HEK293 (cell line): ENCODE data around the gene FZR1.

Experiments used
- CTCF ChIA-PET: fragments of 350-600 bp; formaldehyde crosslinking; extraction: SDS; loops from one replicate; lab custom pipeline; 2021; ENCODE audit warnings: antibody characterized with exemption; lab: Yijun Ruan, JAX
- POLR2A ChIA-PET: fragments of 300-600 bp; formaldehyde crosslinking; extraction: SDS; loops from one replicate; lab custom pipeline; 2020; ENCODE audit warnings: antibody characterized with exemption, inconsistent platforms; lab: Yijun Ruan, JAX
- H3K27ac ChIP-seq: fragments of 200-500 bp; sonication (Bioruptor generic); 2 replicates; pipeline ENCODE4 v1.5.1; 2014; ENCODE audit warnings: low read depth, low read length, control low read depth, inconsistent platforms; ENCODE audit errors: extremely low read depth
- H3K36me3 ChIP-seq, 2 experiments: fragments of 200-500 bp in 1 of 2; sonication (Bioruptor generic) in 1 of 2; 1 replicate in 1 of 2; 2 replicates in 1 of 2; pipeline ENCODE4 v1.5.1; 2014 to 2017; ENCODE audit warnings: inconsistent platforms in 2 of 2, low read length in 2 of 2; ENCODE audit not compliant: control insufficient read depth in 2 of 2, insufficient read depth in 1 of 2
- H3K4me1 ChIP-seq: fragments of 200-500 bp; sonication (Bioruptor generic); 2 replicates; pipeline ENCODE4 v1.5.1; 2014; ENCODE audit warnings: mild to moderate bottlenecking, low read length, inconsistent platforms; ENCODE audit not compliant: control insufficient read depth, insufficient read depth
- H3K4me3 ChIP-seq: 2 replicates; pipeline ENCODE4 v1.5.1; 2011; ENCODE audit warnings: low read depth, mild to moderate bottlenecking, control low read depth, low read length, moderate library complexity
- H3K9me3 ChIP-seq: fragments of 200-500 bp; sonication (Bioruptor generic); 2 replicates; pipeline ENCODE4 v1.5.1; 2014; ENCODE audit warnings: low read depth, low read length, inconsistent platforms; ENCODE audit not compliant: control insufficient read depth, insufficient read depth
- HOXA7 ChIP-seq: sonication (generic); formaldehyde crosslinking; IDR thresholded peaks from 2 replicates; pipeline ENCODE4 v1.8.1; 2022; ENCODE audit warnings: missing genetic modification reagents, borderline replicate concordance
- KLF17 ChIP-seq: fragments of 450-650 bp; formaldehyde crosslinking; IDR thresholded peaks from 2 replicates; pipeline ENCODE4 v1.5.1; 2016; ENCODE audit warnings: missing biosample characterization, missing genetic modification characterization
- KLF8 ChIP-seq: fragments of 450-650 bp; formaldehyde crosslinking; IDR thresholded peaks from 2 replicates; pipeline ENCODE4 v1.5.1; 2016; ENCODE audit warnings: missing biosample characterization, missing genetic modification characterization
- PATZ1 ChIP-seq: fragments of 450-650 bp; formaldehyde crosslinking; IDR thresholded peaks from 2 replicates; pipeline ENCODE4 v1.5.1; 2016; ENCODE audit warnings: missing biosample characterization, missing genetic modification characterization
- REST ChIP-seq: fragments of 450-650 bp; formaldehyde crosslinking; IDR thresholded peaks from 2 replicates; pipeline ENCODE4 v1.5.1; 2016; ENCODE audit warnings: missing biosample characterization, missing genetic modification characterization
- SCRT1 ChIP-seq: fragments of 450-650 bp; formaldehyde crosslinking; IDR thresholded peaks from 2 replicates; pipeline ENCODE4 v1.5.1; 2016; ENCODE audit warnings: missing biosample characterization, missing genetic modification characterization, borderline replicate concordance
- SCRT2 ChIP-seq: fragments of 450-650 bp; formaldehyde crosslinking; IDR thresholded peaks from 2 replicates; pipeline ENCODE4 v1.5.1; 2016; ENCODE audit warnings: missing biosample characterization, missing genetic modification characterization
- ZBTB10 ChIP-seq: fragments of 450-650 bp; formaldehyde crosslinking; IDR thresholded peaks from 2 replicates; pipeline ENCODE4 v1.5.1; 2016; ENCODE audit warnings: missing biosample characterization, missing genetic modification characterization
- ZBTB17 ChIP-seq: fragments of 450-650 bp; formaldehyde crosslinking; IDR thresholded peaks from 2 replicates; pipeline ENCODE4 v1.5.1; 2016; ENCODE audit warnings: missing biosample characterization, missing genetic modification characterization
- ZBTB48 ChIP-seq: fragments of 450-650 bp; formaldehyde crosslinking; IDR thresholded peaks from 2 replicates; pipeline ENCODE4 v1.5.1; 2016; ENCODE audit warnings: missing biosample characterization, missing genetic modification characterization
- ZNF2 ChIP-seq: fragments of 450-650 bp; formaldehyde crosslinking; IDR thresholded peaks from 2 replicates; pipeline ENCODE4 v1.5.1; 2016; ENCODE audit warnings: missing biosample characterization, missing genetic modification characterization
- ZNF341 ChIP-seq: fragments of 450-650 bp; formaldehyde crosslinking; IDR thresholded peaks from 2 replicates; pipeline ENCODE4; 2016; ENCODE audit warnings: low read depth, missing biosample characterization, missing genetic modification characterization
- ZNF366 ChIP-seq: fragments of 450-650 bp; formaldehyde crosslinking; conservative IDR thresholded peaks from 2 replicates; pipeline ENCODE4 v1.5.1; 2016; ENCODE audit warnings: missing biosample characterization, missing genetic modification characterization
- ZNF510 ChIP-seq: fragments of 450-650 bp; formaldehyde crosslinking; IDR thresholded peaks from 2 replicates; pipeline ENCODE4 v1.5.1; 2018; ENCODE audit warnings: mild to moderate bottlenecking, missing genetic modification characterization, missing biosample characterization; ENCODE audit not compliant: insufficient replicate concordance
- ZNF639 ChIP-seq: fragments of 450-650 bp; formaldehyde crosslinking; IDR thresholded peaks from 2 replicates; pipeline ENCODE4 v1.5.1; 2016; ENCODE audit warnings: missing biosample characterization, missing genetic modification characterization

The FZR1 gene

GRCh38 chr19:3469638-3470499 is 36.2 kb upstream of the FZR1 start (continued):
- TF ChIP-seq PATZ1: no peak

GRCh38 chr19:3470500-3471128 is 35.5 kb upstream of the FZR1 start:
- no peaks in the 10 kb centered on the region for H3K4me1 ChIP-seq
- H3K4me3 ChIP-seq: no peak overlapping the region
- H3K27ac ChIP-seq: no peak overlapping the region
- POLR2A ChIA-PET: no interaction called here
- CTCF ChIA-PET: interaction anchor here (0.7 to 6.4 kb wide), 10 partner anchors 12 to 352 kb away, joined by 3 to 107 read pairs (median 4); partner anchors contain the start of genes SMIM24 and SMIM44
- 0 out of 2 replicates have a peak, but pooled peaks have one; percentile 19 for TF ChIP-seq REST
- peak; percentile 56 for TF ChIP-seq SCRT2
- peak; percentile 36; the same call in 1 of the 2 replicates for TF ChIP-seq SCRT1 (tag by site-specific recombination)
- TF ChIP-seq ZNF510 (tag by site-specific recombination): no peak
- TF ChIP-seq ZNF366 (tag by site-specific recombination): peak; percentile 53
- no peak for TF ChIP-seq HOXA7 (CRISPR knock-in tag)
- TF ChIP-seq ZBTB17 (tag by site-specific recombination): no peak
- TF ChIP-seq KLF8: 0 out of 2 replicates have a peak, but pooled peaks have one; percentile 16
- no peaks in the 10 kb centered on the region for H3K36me3 ChIP-seq
- no peaks in the 10 kb centered on the region for H3K9me3 ChIP-seq

- Histone ChIP-seq H3K9me3 (no peaks in the 10 kb centered on the region), H3K27ac (no peak overlapping the region), H3K4me3 (no peak overlapping the region), H3K4me1 (no peaks in the 10 kb centered on the region), H3K36me3 (no peaks in the 10 kb centered on the region)
- POLR2A ChIA-PET: interaction anchor here (0.5 kb wide), 1 partner anchor 324 kb away, joined by 3 read pairs; no protein-coding TSS in a partner anchor
- CTCF ChIA-PET: interaction anchor here (0.6 to 6.4 kb wide), 27 partner anchors 11 to 1197 kb away, joined by 3 to 107 read pairs (median 5); partner anchors contain the start of genes DAPK3, DOHH, FZR1 and SMIM24
- TF ChIP-seq ZNF2: 0 out of 2 replicates have a peak, but pooled peaks have one; percentile 32
- peak; percentile 34; the same call in 1 of the 2 replicates for TF ChIP-seq ZNF639 (tag by site-specific recombination)
- TF ChIP-seq ZNF341 (tag by site-specific recombination): peak; percentile 46; the same call in 1 of the 2 replicates
- no peak for TF ChIP-seq ZBTB48 (tag by site-specific recombination)
- TF ChIP-seq ZBTB10 (tag by site-specific recombination): peak; percentile 64; the same call in 1 of the 2 replicates
- TF ChIP-seq KLF17: peak; percentile 81; the same call in 1 of the 2 replicates
- TF ChIP-seq PATZ1: peak; percentile 87
These were observed 34.0 kb upstream of the FZR1 start for GRCh38 chr19:3471954-3472655.
